Endothelial cell of umbilical vein (primary cell): Measurements from ENCODE around the gene HSFX2.

Experiments
- POLR2A ChIP-seq: IDR thresholded peaks from 2 replicates; pipeline ENCODE4 v1.6.1; 2012; ENCODE audit warnings: low read depth, mild to moderate bottlenecking, control low read depth, low read length
- POLR2AphosphoS5 ChIP-seq: IDR thresholded peaks from 2 replicates; pipeline ENCODE4 v1.6.1; 2012; ENCODE audit warnings: low read depth, mild to moderate bottlenecking, control low read depth, low read length, moderate library complexity; ENCODE audit not compliant: insufficient read depth
- TF ChIP-seq, protein P1 (sequence below): IDR thresholded peaks from 2 replicates; pipeline ENCODE4 v1.6.1; 2011; ENCODE audit not compliant: insufficient read depth, insufficient read length

DNA sequence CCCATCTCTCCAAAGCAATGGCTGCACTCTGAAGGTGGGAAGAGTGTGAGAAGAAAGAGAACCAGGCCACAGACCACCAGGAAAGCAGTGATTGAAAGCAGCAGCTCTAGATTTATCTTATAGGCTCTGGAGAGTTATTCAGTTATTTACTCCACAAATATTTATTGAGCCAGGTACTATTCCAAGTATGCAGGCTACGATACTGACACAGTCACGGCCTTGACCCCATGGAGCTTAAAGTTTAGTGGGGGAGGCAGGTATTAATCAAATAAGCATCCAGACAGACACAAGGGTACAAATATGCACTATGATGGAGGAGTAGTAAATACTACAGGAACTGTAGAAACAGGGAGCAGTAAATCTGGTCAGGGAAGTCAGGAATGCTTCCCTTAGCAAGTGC is 33.7 kb upstream of the HSFX2 start:
- TF ChIP-seq, protein P1, sequence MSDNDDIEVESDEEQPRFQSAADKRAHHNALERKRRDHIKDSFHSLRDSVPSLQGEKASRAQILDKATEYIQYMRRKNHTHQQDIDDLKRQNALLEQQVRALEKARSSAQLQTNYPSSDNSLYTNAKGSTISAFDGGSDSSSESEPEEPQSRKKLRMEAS = no peak
- TF ChIP-seq POLR2A (no peak), POLR2AphosphoS5 (no peak)
